ENCODE data around the gene MYBBP1A. TPM values are rescaled to one million over a fixed set of nuclear protein-coding genes. Genes with fewer than 3 reads are reported as not detected.

MYBBP1A gene
- total and polyA plus RNA-seq, 2 of the 4 experiments (the other 2 are of a cell fraction), result 22.6 to 45.9 TPM

DNA sequence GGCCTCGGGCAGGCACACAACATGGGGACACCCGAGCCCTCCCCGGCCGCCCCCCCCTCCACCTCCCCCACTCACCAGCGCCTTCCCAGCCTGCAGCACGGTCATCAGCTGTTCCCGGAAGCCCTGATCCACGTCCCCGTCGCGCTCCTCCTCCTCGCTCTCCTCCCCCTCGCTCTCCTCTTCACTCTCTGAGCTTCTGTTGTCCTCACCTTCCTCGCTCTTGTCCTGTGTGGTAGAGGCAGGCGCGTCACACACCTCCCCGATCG, 10.3 kb downstream of the MYBBP1A start:
- Histone ChIP-seq H3K56ac (ENCODE audit: extremely low read depth, insufficient read depth, low read length) (no peak overlapping the region), H3K9me3 (ENCODE audit: control insufficient read depth, insufficient read depth, low read length) (no peaks in the 10 kb centered on the region), H2BK20ac (ENCODE audit: low read depth, low read length) (no peak overlapping the region), H2BK5ac (ENCODE audit: low read depth, low read length, poor library complexity, severe bottlenecking) (no peak overlapping the region), H2AK9ac (replicated peaks; ENCODE audit: low read depth, low read length, poor library complexity) (no peak overlapping the region), H2BK120ac (ENCODE audit: low read depth, low read length) (no peak overlapping the region), H3K14ac (replicated peaks; ENCODE audit: low read depth, low read length) (no peak overlapping the region), H3K4ac (ENCODE audit: low read depth, low read length) (no peak overlapping the region), H3K4me1 (ENCODE audit: control insufficient read depth, insufficient read depth, low read length) (peaks cover 2% of the 10 kb centered on the region; the same call in 1 of the 2 replicates), H3K36me3 (ENCODE audit: control insufficient read depth, insufficient read depth, low read length) (peaks cover 74% of the 10 kb centered on the region), H2BK15ac (ENCODE audit: low read depth, low read length) (no peak overlapping the region), H4K8ac (ENCODE audit: low read depth in 2 of 2, low read length in 2 of 2) (no peak overlapping the region), H2AFZ (replicated peaks; ENCODE audit: low read length, poor library complexity) (no peak overlapping the region), H3K79me1 (ENCODE audit: low read depth in 1 of 2, low read length in 2 of 2) (no peaks in the 10 kb centered on the region; a peak in 2 of 4 replicates), H4K20me1 (ENCODE audit: insufficient read depth, low read length) (peaks cover 9% of the 10 kb centered on the region), H3K27me3 (ENCODE audit: control insufficient read depth, insufficient read depth, low read length) (no peaks in the 10 kb centered on the region), H3K23ac (ENCODE audit: low read depth, low read length) (no peak overlapping the region), H3K4me2 (ENCODE audit: low read depth, low read length) (no peak overlapping the region), H4K91ac (ENCODE audit: insufficient read depth, low read depth, low read length) (no peak overlapping the region), H2AK5ac (ENCODE audit: low read depth, low read length) (no peak overlapping the region), H3K18ac (ENCODE audit: low read depth, low read length) (no peak overlapping the region), H4K5ac (ENCODE audit: low read depth, low read length) (no peak overlapping the region), H3K27ac (ENCODE audit: insufficient read depth, low read length) (no peak overlapping the region), H3K4me3 (ENCODE audit: insufficient read depth, low read depth, low read length) (no peak overlapping the region), H3K9me1 (ENCODE audit: insufficient read depth, low read length) (0 out of 2 replicates have a peak, but pooled peaks cover 3% of the 10 kb centered on the region), H3K9ac (ENCODE audit: low read depth, low read length) (no peak overlapping the region)
- in situ Hi-C loops (cut with MboI; ENCODE audit: low sequenced_read_pairs) (no loop called here), dilution Hi-C loops (cut with HindIII; ENCODE audit: low sequenced_read_pairs, unreplicated experiment) (no loop called here), intact Hi-C loops (cut with micrococcal nuclease) (no loop called here)
- CTCF ChIA-PET, result no interaction called here
- no peak for DNase-seq
- TF ChIP-seq, protein P1, sequence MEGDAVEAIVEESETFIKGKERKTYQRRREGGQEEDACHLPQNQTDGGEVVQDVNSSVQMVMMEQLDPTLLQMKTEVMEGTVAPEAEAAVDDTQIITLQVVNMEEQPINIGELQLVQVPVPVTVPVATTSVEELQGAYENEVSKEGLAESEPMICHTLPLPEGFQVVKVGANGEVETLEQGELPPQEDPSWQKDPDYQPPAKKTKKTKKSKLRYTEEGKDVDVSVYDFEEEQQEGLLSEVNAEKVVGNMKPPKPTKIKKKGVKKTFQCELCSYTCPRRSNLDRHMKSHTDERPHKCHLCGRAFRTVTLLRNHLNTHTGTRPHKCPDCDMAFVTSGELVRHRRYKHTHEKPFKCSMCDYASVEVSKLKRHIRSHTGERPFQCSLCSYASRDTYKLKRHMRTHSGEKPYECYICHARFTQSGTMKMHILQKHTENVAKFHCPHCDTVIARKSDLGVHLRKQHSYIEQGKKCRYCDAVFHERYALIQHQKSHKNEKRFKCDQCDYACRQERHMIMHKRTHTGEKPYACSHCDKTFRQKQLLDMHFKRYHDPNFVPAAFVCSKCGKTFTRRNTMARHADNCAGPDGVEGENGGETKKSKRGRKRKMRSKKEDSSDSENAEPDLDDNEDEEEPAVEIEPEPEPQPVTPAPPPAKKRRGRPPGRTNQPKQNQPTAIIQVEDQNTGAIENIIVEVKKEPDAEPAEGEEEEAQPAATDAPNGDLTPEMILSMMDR (conservative IDR thresholded peaks at IDR 0.05; ENCODE audit: low read depth, low read length), result no peak
- no peak for TF ChIP-seq RAD21 (IDR thresholded peaks at IDR 0.05; ENCODE audit: low read length)
- no peak for TF ChIP-seq POLR2A (IDR thresholded peaks at IDR 0.05; ENCODE audit: low read depth, low read length)
- TF ChIP-seq FOS (IDR thresholded peaks at IDR 0.05; ENCODE audit: low read depth, low read length), result no peak
- no peak for TF ChIP-seq CHD1 (IDR thresholded peaks at IDR 0.05; ENCODE audit: low read depth, low read length)
- TF ChIP-seq RFX5 (IDR thresholded peaks at IDR 0.05; ENCODE audit: low read depth, low read length), result no peak
- TF ChIP-seq MAFK (IDR thresholded peaks at IDR 0.05; ENCODE audit: low read depth, low read length), result no peak
- no peak for TF ChIP-seq RCOR1 (IDR thresholded peaks at IDR 0.05; ENCODE audit: insufficient replicate concordance, low read length)
- TF ChIP-seq BHLHE40 (IDR thresholded peaks at IDR 0.05; ENCODE audit: low read depth, low read length), result no peak
- no peak for TF ChIP-seq SMC3 (IDR thresholded peaks at IDR 0.05; ENCODE audit: low read depth, low read length)
- 93% methylated on average over 3 of the region's 18 CpGs; no CpG with 5 or more reads in 1 of the 2 experiments for WGBS, 2 experiments (ENCODE audit: extremely low coverage in 2 of 2, insufficient read length in 1 of 2)
- ATAC-seq (ENCODE audit: low read depth), result no peak
- TSS peak; percentile 44 for BruUV-seq (replicated peaks)
- POLR2A ChIA-PET (ENCODE audit: unreplicated experiment), result no interaction called here
